Mucosa of descending colon (tissue), 3 donors: ENCODE results near the gene RBM20. TPM values are rescaled to one million over a fixed set of nuclear protein-coding genes. Genes with fewer than 3 reads are reported as not detected.

Source experiments
- ATAC-seq: fragments of 200-7000 bp; cut with Tn5 transposase; one replicate; pipeline ENCODE4 v1.9.1; 2020; ENCODE audit warnings: mild to moderate bottlenecking, moderate library complexity
- DNase-seq, 3 donors: peaks; one replicate each; pipeline ENCODE4 v3.0.0-alpha.2; 2020
- H3K36me3 ChIP-seq: fragments of 200-600 bp; one replicate; pipeline ENCODE4 v1.8.0; 2021; ENCODE audit warnings: low read depth, mild to moderate bottlenecking
- H3K4me1 ChIP-seq: fragments of 200-600 bp; one replicate; pipeline ENCODE4 v1.8.0; 2021; ENCODE audit warnings: low read depth, mild to moderate bottlenecking
- H3K4me3 ChIP-seq: fragments of 200-600 bp; one replicate; pipeline ENCODE4 v1.8.0; 2021; ENCODE audit warnings: mild to moderate bottlenecking
- H3K9me3 ChIP-seq: fragments of 200-600 bp; one replicate; pipeline ENCODE4 v1.8.0; 2021; ENCODE audit warnings: mild to moderate bottlenecking
- CTCF ChIP-seq: fragments of 200-600 bp; IDR thresholded peaks from one replicate; pipeline ENCODE4 v1.8.0; 2022; ENCODE audit warnings: antibody characterized with exemption, mild to moderate bottlenecking
- intact Hi-C, 2 donors: fragments of 100-400 bp; cut with DNase I in 1 of 2; cut with micrococcal nuclease in 1 of 2; formaldehyde crosslinking; loops; one replicate each; pipeline versions ENCODE4 v1.11.0 to v1.11.1; 2022; cut with DNase I, micrococcal nuclease
- total RNA-seq, 3 donors: library from RNA; stranded (reverse); fragmentation: NEBNext Ultra II Directional in 2 of 3; extraction: Animal tissue kit (Norgen Biotek cat#: 25700) in 2 of 3; gene quantifications; one replicate each; pipeline versions ENCODE4 v1.2.1 to v1.2.4, GENCODE V29; 2021 to 2023
- donor health status: DM: no; HTN: no; CAD: no; lungs with moderate emphysema.
- donor health status: DM: no; HTN: no; CAD: no.
- donor health status: DM: no; HTN: yes; CAD: no.

The RBM20 gene
- total RNA-seq, 3 donors from 2014 or later: 0.46 to 9.7 (median 2.0) TPM

GRCh38 chr10:110737886-110738634, 93.9 kb downstream of the RBM20 start:
- intact Hi-C loops: no loop called here
- no peaks in the 10 kb centered on the region for H3K4me1 ChIP-seq
- H3K36me3 ChIP-seq: no peaks in the 10 kb centered on the region
- DNase-seq (no peak), ATAC-seq (no peak)
- no peaks in the 10 kb centered on the region for H3K9me3 ChIP-seq
- no peak for TF ChIP-seq CTCF
- H3K4me3 ChIP-seq: no peak overlapping the region

- H3K9me3 ChIP-seq: no peaks in the 10 kb centered on the region
- H3K4me1 ChIP-seq: no peaks in the 10 kb centered on the region
- no peaks in the 10 kb centered on the region for H3K36me3 ChIP-seq
- DNase-seq: no peak
- ATAC-seq: peak; percentile 18
- H3K4me3 ChIP-seq: no peak overlapping the region
- intact Hi-C loops: loop anchor here in 1 of 2 donors (10.0 kb wide), 1 partner anchor 155 kb away; no protein-coding TSS in a partner anchor
- no peak for TF ChIP-seq CTCF
These were observed 95.7 kb downstream of the RBM20 start for GRCh38 chr10:110739811-110740271.

- DNase-seq: no peak
- no peaks in the 10 kb centered on the region for H3K4me1 ChIP-seq
- H3K36me3 ChIP-seq: no peaks in the 10 kb centered on the region
- H3K4me3 ChIP-seq: no peak overlapping the region
- no peak for ATAC-seq
- no peaks in the 10 kb centered on the region for H3K9me3 ChIP-seq
- no peak for TF ChIP-seq CTCF
- intact Hi-C loops: loop anchor here in 1 of 2 donors (10.0 kb wide), 1 partner anchor 152 kb away; no protein-coding TSS in a partner anchor
These were observed 98.7 kb downstream of the RBM20 start for GRCh38 chr10:110742801-110743200.

GRCh38 chr10:110744782-110745181, 100.6 kb downstream of the RBM20 start:
- intact Hi-C loops: loop anchor here (5.0 to 10.0 kb wide), 3 partner anchors 58 to 150 kb away; no protein-coding TSS in a partner anchor
- DNase-seq (no peak), ATAC-seq (no peak)
- no peak for TF ChIP-seq CTCF
- peaks cover 8% of the 10 kb centered on the region for H3K9me3 ChIP-seq
- no peak overlapping the region for H3K4me3 ChIP-seq
- H3K36me3 ChIP-seq: no peaks in the 10 kb centered on the region
- H3K4me1 ChIP-seq: no peaks in the 10 kb centered on the region

GRCh38 chr10:110746254-110746826, 102.2 kb downstream of the RBM20 start:
- ATAC-seq (peak; percentile 89), DNase-seq (peak in 2 of 3 donors; percentile 60 to 82)
- intact Hi-C loops: loop anchor here (5.0 to 10.0 kb wide), 3 partner anchors 56 to 148 kb away; no protein-coding TSS in a partner anchor
- no peak overlapping the region for H3K4me3 ChIP-seq
- H3K4me1 ChIP-seq: no peaks in the 10 kb centered on the region
- no peaks in the 10 kb centered on the region for H3K36me3 ChIP-seq
- TF ChIP-seq CTCF: peak; percentile 52
- peaks cover 8% of the 10 kb centered on the region for H3K9me3 ChIP-seq
